Upper lobe of right lung (tissue), 1 donor: ENCODE results near the gene ANKS1A. TPM values are rescaled to one million over a fixed set of nuclear protein-coding genes. Genes with fewer than 3 reads are reported as not detected.

ENCODE experiments used
- ATAC-seq: fragments of 200-7000 bp; cut with Tn5 transposase; one replicate; pipeline ENCODE4 v1.9.1; 2020; ENCODE audit warnings: mild to moderate bottlenecking, moderate library complexity
- DNase-seq: peaks from one replicate; pipeline ENCODE4 v3.0.0-alpha.2; 2020
- H3K27ac ChIP-seq: fragments of 200-600 bp; one replicate; pipeline ENCODE4 v1.8.0; 2022
- H3K27me3 ChIP-seq: fragments of 200-600 bp; one replicate; pipeline ENCODE4 v1.8.0; 2022; ENCODE audit warnings: mild to moderate bottlenecking
- H3K36me3 ChIP-seq: fragments of 200-600 bp; one replicate; pipeline ENCODE4 v1.8.0; 2022
- H3K4me1 ChIP-seq: fragments of 200-600 bp; one replicate; pipeline ENCODE4 v1.8.0; 2022
- H3K4me3 ChIP-seq: fragments of 200-600 bp; one replicate; pipeline ENCODE4 v1.8.0; 2022; ENCODE audit warnings: mild to moderate bottlenecking
- H3K9me3 ChIP-seq: fragments of 200-600 bp; one replicate; pipeline ENCODE4 v1.8.0; 2022
- CTCF ChIP-seq: fragments of 200-600 bp; IDR thresholded peaks from one replicate; pipeline ENCODE4 v1.8.0; 2022; ENCODE audit warnings: antibody characterized with exemption
- intact Hi-C: fragments of 100-400 bp; cut with DNase I; formaldehyde crosslinking; loops from one replicate; pipeline ENCODE4 v1.11.0; 2022
- total RNA-seq: library from RNA; stranded (reverse); fragmentation: NEBNext Ultra II Directional; extraction: Animal tissue kit (Norgen Biotek cat#: 25700); gene quantifications from one replicate; pipeline ENCODE4 v1.2.1, GENCODE V29; 2021
- donor health status: DM: no; HTN: yes; CAD: no; lungs with severe emphysema.

The ANKS1A gene
- total RNA-seq, 1 donor from 2014 or later, result 59.0 TPM

- Histone ChIP-seq H3K36me3 (peaks cover 6% of the 10 kb centered on the region), H3K4me1 (peaks cover 74% of the 10 kb centered on the region), H3K27ac (peak overlapping the region; percentile 77), H3K4me3 (no peak overlapping the region), H3K9me3 (no peaks in the 10 kb centered on the region), H3K27me3 (no peaks in the 10 kb centered on the region)
- TF ChIP-seq CTCF, result no peak
- no peak for DNase-seq
- intact Hi-C loops, result no loop called here
- no peak for ATAC-seq
Measured at GRCh38 chr6:35038076-35038475, 149.0 kb downstream of the ANKS1A start.

- no peak overlapping the region for H3K4me3 ChIP-seq
- TF ChIP-seq CTCF, result no peak
- DNase-seq, result no peak
- H3K9me3 ChIP-seq, result no peaks in the 10 kb centered on the region
- peaks cover 73% of the 10 kb centered on the region for H3K4me1 ChIP-seq
- H3K27me3 ChIP-seq, result no peaks in the 10 kb centered on the region
- ATAC-seq, result no peak
- H3K36me3 ChIP-seq, result peaks cover 6% of the 10 kb centered on the region
- H3K27ac ChIP-seq, result no peak overlapping the region
- intact Hi-C loops, result no loop called here
Measured at GRCh38 chr6:35040398-35040797, 151.3 kb downstream of the ANKS1A start.

GRCh38 chr6:35041086-35041861, 152.2 kb downstream of the ANKS1A start:
- Histone ChIP-seq H3K27me3 (no peaks in the 10 kb centered on the region), H3K36me3 (peaks cover 6% of the 10 kb centered on the region), H3K27ac (no peak overlapping the region), H3K4me3 (no peak overlapping the region), H3K9me3 (no peaks in the 10 kb centered on the region), H3K4me1 (peaks cover 73% of the 10 kb centered on the region)
- no peak for TF ChIP-seq CTCF
- intact Hi-C loops, result no loop called here
- DNase-seq (no peak), ATAC-seq (no peak)

GRCh38 chr6:35042031-35042815, 153.2 kb downstream of the ANKS1A start:
- H3K27ac ChIP-seq, result peak overlapping the region; percentile 26
- H3K9me3 ChIP-seq, result no peaks in the 10 kb centered on the region
- H3K4me3 ChIP-seq, result no peak overlapping the region
- DNase-seq (no peak), ATAC-seq (no peak)
- no peaks in the 10 kb centered on the region for H3K27me3 ChIP-seq
- TF ChIP-seq CTCF, result no peak
- intact Hi-C loops, result no loop called here
- H3K4me1 ChIP-seq, result peaks cover 74% of the 10 kb centered on the region
- H3K36me3 ChIP-seq, result peaks cover 6% of the 10 kb centered on the region

GRCh38 chr6:35043381-35044130, 154.5 kb downstream of the ANKS1A start:
- H3K27me3 ChIP-seq, result no peaks in the 10 kb centered on the region
- peaks cover 81% of the 10 kb centered on the region for H3K4me1 ChIP-seq
- DNase-seq (no peak), ATAC-seq (peak; percentile 5)
- H3K9me3 ChIP-seq, result no peaks in the 10 kb centered on the region
- TF ChIP-seq CTCF, result no peak
- no peak overlapping the region for H3K4me3 ChIP-seq
- peaks cover 4% of the 10 kb centered on the region for H3K36me3 ChIP-seq
- intact Hi-C loops, result no loop called here
- H3K27ac ChIP-seq, result peak overlapping the region; percentile 75
